Right lobe of liver (tissue), 6 donors: ENCODE data around the gene IGF2BP1. TPM values are rescaled to one million over a fixed set of nuclear protein-coding genes. Genes with fewer than 3 reads are reported as not detected.

ENCODE experiments used
- ATAC-seq, 4 donors: fragments of 200-7000 bp; cut with Tn5 transposase; one replicate each; pipeline ENCODE4 v1.9.1; 2020; ENCODE audit warnings: mild to moderate bottlenecking in 4 of 4, moderate library complexity in 4 of 4
- DNase-seq, 3 donors: peaks; one replicate each; pipeline ENCODE4 v3.0.0-alpha.2; 2020
- H3K27ac ChIP-seq, 3 donors: fragments of 200-600 bp; one replicate each; pipeline ENCODE4 v1.8.0; 2022
- H3K27me3 ChIP-seq, 2 donors: fragments of 200-600 bp; one replicate each; pipeline ENCODE4 v1.8.0; 2022
- H3K36me3 ChIP-seq, 4 donors: fragments of 200-600 bp; sonication (generic) in 1 of 4; one replicate each; pipeline versions ENCODE4 v1.5.1 to v1.8.0; 2017 to 2022; ENCODE audit warnings: control low read depth in 1 of 4
- H3K4me1 ChIP-seq, 4 donors: fragments of 200-600 bp; sonication (generic) in 1 of 4; one replicate each; pipeline versions ENCODE4 v1.5.1 to v1.8.0; 2017 to 2022; ENCODE audit warnings: control low read depth in 1 of 4
- H3K4me3 ChIP-seq, 3 donors: fragments of 200-600 bp; one replicate each; pipeline ENCODE4 v1.8.0; 2022
- H3K9me3 ChIP-seq, 4 donors: fragments of 200-600 bp; sonication (generic) in 1 of 4; one replicate each; pipeline versions ENCODE4 v1.5.1 to v1.8.0; 2017 to 2022; ENCODE audit warnings: control low read depth in 1 of 4
- POLR2A ChIP-seq: fragments of 450-650 bp; IDR thresholded peaks from one replicate; pipeline ENCODE4 v1.6.1; 2017; ENCODE audit warnings: antibody characterized with exemption, mild to moderate bottlenecking
- WGBS: methylation state at CpG from one replicate; pipeline ENCODE4 v1.1.6; 2018; ENCODE audit warnings: low coverage, low lambda C conversion rate; ENCODE audit not compliant: insufficient coverage; ENCODE audit errors: missing lambda C conversion rate; 5-methylcytosine and 5-hydroxymethylcytosine counted together
- intact Hi-C, 2 donors: fragments of 100-400 bp; cut with DNase I; formaldehyde crosslinking; loops; one replicate each; pipeline versions ENCODE4 v1.11.2 to v1.14.1; 2022
- long read RNA-seq: library from polyadenylated mRNA; unstranded; transcript quantifications from one replicate; pipeline ENCODE4 v2.0.0, GENCODE V29; 2019
- total RNA-seq, 6 experiments: library from RNA; depleted of rRNA in 2 of 6; stranded (reverse); fragments of >200 nt in 2 of 6; fragmentation: NEBNext Ultra II Directional in 3 of 6; extraction: Animal tissue kit (Norgen Biotek cat#: 25700) in 3 of 6; gene quantifications; one replicate each; pipeline versions ENCODE4 v1.1.0 to v1.2.4, GENCODE V29; 2016 to 2023
- TF ChIP-seq, protein P1 (sequence below), 4 donors: fragments of 200-600 bp in 3 of 4; fragments of 450-650 bp in 1 of 4; IDR thresholded peaks; one replicate each; pipeline versions ENCODE4 v1.5.1 to v1.8.0; 2016 to 2022; ENCODE audit warnings: antibody characterized with exemption in 4 of 4, mild to moderate bottlenecking in 2 of 4
- donor health status: DM: no; HTN: yes; CAD: no.
- donor health status: DM: no; HTN: no; CAD: no.
- donor health status: DM: no; HTN: no; CAD: no.
- donor health status: DM: no; HTN: yes; CAD: no.
- donor health status: DM: no; HTN: yes; CAD: no.

IGF2BP1 gene
- total RNA-seq, result under 1 TPM in 1 of 6 experiments, not detected in 5; 0.56 TPM
- long read RNA-seq, result 0 reads

DNA sequence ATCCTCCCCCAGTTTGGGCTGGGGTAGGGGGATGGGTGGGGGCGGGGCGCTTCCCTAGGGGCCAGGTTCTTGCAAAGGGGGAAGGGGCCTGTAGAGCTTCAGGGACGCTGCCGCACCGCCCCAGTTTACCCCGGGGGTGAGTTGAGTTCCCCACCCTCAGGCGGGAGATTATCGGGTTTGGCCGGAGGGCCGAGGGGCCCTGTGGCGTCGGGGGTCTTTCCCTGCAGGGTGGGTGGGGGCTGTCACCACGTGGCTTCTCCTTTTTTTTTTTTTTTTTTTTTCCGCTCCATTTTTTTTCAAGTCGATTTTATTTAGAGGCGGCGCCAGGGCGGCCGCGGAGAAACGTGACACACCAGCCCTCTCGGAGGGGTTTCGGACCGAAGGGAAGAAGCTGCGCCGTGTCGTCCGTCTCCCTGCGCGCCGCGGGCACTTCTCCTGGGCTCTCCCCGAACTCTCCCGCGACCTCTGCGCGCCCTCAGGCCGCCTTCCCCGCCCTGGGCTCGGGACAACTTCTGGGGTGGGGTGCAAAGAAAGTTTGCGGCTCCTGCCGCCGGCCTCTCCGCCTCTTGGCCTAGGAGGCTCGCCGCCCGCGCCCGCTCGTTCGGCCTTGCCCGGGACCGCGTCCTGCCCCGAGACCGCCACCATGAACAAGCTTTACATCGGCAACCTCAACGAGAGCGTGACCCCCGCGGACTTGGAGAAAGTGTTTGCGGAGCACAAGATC lies at the start of gene IGF2BP1:
Gene IGF2BP1, plus strand, starts transcription at position 283 of the 724 bp plus-strand sequence. Its CDS starts 361 bp downstream, at position 644.
- intact Hi-C loops, result no loop called here
- TF ChIP-seq, protein P1, sequence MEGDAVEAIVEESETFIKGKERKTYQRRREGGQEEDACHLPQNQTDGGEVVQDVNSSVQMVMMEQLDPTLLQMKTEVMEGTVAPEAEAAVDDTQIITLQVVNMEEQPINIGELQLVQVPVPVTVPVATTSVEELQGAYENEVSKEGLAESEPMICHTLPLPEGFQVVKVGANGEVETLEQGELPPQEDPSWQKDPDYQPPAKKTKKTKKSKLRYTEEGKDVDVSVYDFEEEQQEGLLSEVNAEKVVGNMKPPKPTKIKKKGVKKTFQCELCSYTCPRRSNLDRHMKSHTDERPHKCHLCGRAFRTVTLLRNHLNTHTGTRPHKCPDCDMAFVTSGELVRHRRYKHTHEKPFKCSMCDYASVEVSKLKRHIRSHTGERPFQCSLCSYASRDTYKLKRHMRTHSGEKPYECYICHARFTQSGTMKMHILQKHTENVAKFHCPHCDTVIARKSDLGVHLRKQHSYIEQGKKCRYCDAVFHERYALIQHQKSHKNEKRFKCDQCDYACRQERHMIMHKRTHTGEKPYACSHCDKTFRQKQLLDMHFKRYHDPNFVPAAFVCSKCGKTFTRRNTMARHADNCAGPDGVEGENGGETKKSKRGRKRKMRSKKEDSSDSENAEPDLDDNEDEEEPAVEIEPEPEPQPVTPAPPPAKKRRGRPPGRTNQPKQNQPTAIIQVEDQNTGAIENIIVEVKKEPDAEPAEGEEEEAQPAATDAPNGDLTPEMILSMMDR (IDR thresholded peaks at IDR 0.05), result no peak
- TF ChIP-seq POLR2A, result no peak
- DNase-seq, result no peak
- H3K27me3 ChIP-seq, result peaks cover 22 to 68% of the 10 kb centered on the region in 2 donors
- 8% methylated on average over 24 of the region's 62 CpGs for WGBS
- no peak within 1 kb of the TSS for H3K27ac ChIP-seq
- peaks cover 0 to 2% (median 0%) of the 10 kb centered on the region in 4 donors for H3K4me1 ChIP-seq
- H3K9me3 ChIP-seq, result no peaks in the 10 kb centered on the region
- no peak for ATAC-seq
- no peak within 1 kb of the TSS for H3K4me3 ChIP-seq
- H3K36me3 ChIP-seq, result no peaks in the 10 kb centered on the region

- no peaks in the 10 kb centered on the region for H3K9me3 ChIP-seq
- TF ChIP-seq, protein P1 (IDR thresholded peaks at IDR 0.05), result no peak
- no peak for TF ChIP-seq POLR2A
- H3K4me1 ChIP-seq, result no peaks in the 10 kb centered on the region
- no peak for ATAC-seq
- 40% methylated on average over 2 of the region's 5 CpGs for WGBS
- H3K27ac ChIP-seq, result no peak overlapping the region
- H3K4me3 ChIP-seq, result no peak overlapping the region
- no peaks in the 10 kb centered on the region for H3K27me3 ChIP-seq
- H3K36me3 ChIP-seq, result no peaks in the 10 kb centered on the region
- no peak for DNase-seq
- intact Hi-C loops, result no loop called here
Measured at GRCh38 chr17:48951572-48951971, 45.6 kb upstream of the IGF2BP1 start.

- H3K27ac ChIP-seq, result no peak overlapping the region
- TF ChIP-seq POLR2A, result no peak
- TF ChIP-seq, protein P1 (IDR thresholded peaks at IDR 0.05), result no peak
- H3K36me3 ChIP-seq, result no peaks in the 10 kb centered on the region
- no peaks in the 10 kb centered on the region for H3K4me1 ChIP-seq
- intact Hi-C loops, result no loop called here
- DNase-seq (no peak), ATAC-seq (no peak)
- H3K27me3 ChIP-seq, result no peaks in the 10 kb centered on the region
- no peaks in the 10 kb centered on the region for H3K9me3 ChIP-seq
- WGBS, result 24% methylated on average over 5 of the region's 5 CpGs
- no peak overlapping the region for H3K4me3 ChIP-seq
Measured at GRCh38 chr17:48952904-48953303, 44.3 kb upstream of the IGF2BP1 start.

- intact Hi-C loops, result no loop called here
- H3K4me3 ChIP-seq, result no peak overlapping the region
- no peaks in the 10 kb centered on the region for H3K36me3 ChIP-seq
- H3K27me3 ChIP-seq, result no peaks in the 10 kb centered on the region
- DNase-seq (no peak), ATAC-seq (no peak)
- no peak for TF ChIP-seq POLR2A
- TF ChIP-seq, protein P1 (IDR thresholded peaks at IDR 0.05), result no peak
- no peaks in the 10 kb centered on the region for H3K9me3 ChIP-seq
- WGBS, result 0% methylated on average over 5 of the region's 7 CpGs
- H3K4me1 ChIP-seq, result no peaks in the 10 kb centered on the region
- no peak overlapping the region for H3K27ac ChIP-seq
Measured at GRCh38 chr17:48954300-48954755, 42.9 kb upstream of the IGF2BP1 start.
